BLaER1 (cell line): ENCODE measurements around the gene KHNYN.

Source experiments
- H3K27ac ChIP-seq: shearing (Covaris generic); formaldehyde crosslinking; 2 replicates; pipeline ENCODE4 v1.8.1; 2022
- H3K27me3 ChIP-seq: shearing (Covaris generic); formaldehyde crosslinking; 2 replicates; pipeline ENCODE4 v1.8.1; 2022
- H3K36me3 ChIP-seq: shearing (Covaris generic); formaldehyde crosslinking; 2 replicates; pipeline ENCODE4 v1.8.1; 2022
- H3K4me1 ChIP-seq: shearing (Covaris generic); formaldehyde crosslinking; 2 replicates; pipeline ENCODE4 v1.8.1; 2022
- H3K4me2 ChIP-seq: shearing (Covaris generic); formaldehyde crosslinking; 2 replicates; pipeline ENCODE4 v1.8.1; 2022
- H3K4me3 ChIP-seq: shearing (Covaris generic); formaldehyde crosslinking; 2 replicates; pipeline ENCODE4 v1.8.1; 2022
- H3K9ac ChIP-seq: shearing (Covaris generic); formaldehyde crosslinking; 2 replicates; pipeline ENCODE4 v1.8.1; 2022
- H3K9me3 ChIP-seq: shearing (Covaris generic); formaldehyde crosslinking; 2 replicates; pipeline ENCODE4 v1.8.1; 2022
- H4K20me1 ChIP-seq: shearing (Covaris generic); formaldehyde crosslinking; 2 replicates; pipeline ENCODE4 v1.8.1; 2022
- Cebpa-rat ChIP-seq: shearing (Covaris generic); IDR thresholded peaks from 2 replicates; pipeline ENCODE4 v1.8.1; 2022

The KHNYN gene

GRCh38 chr14:24422261-24422660 is 7.5 kb upstream of the KHNYN start:
- 0 out of 2 replicates have a peak, but pooled peaks cover 5% of the 10 kb centered on the region for H3K27me3 ChIP-seq
- no peaks in the 10 kb centered on the region for H4K20me1 ChIP-seq
- H3K36me3 ChIP-seq = no peaks in the 10 kb centered on the region
- no peak overlapping the region for H3K27ac ChIP-seq
- no peak overlapping the region for H3K9ac ChIP-seq
- H3K4me2 ChIP-seq = peak overlapping the region; percentile 89
- no peaks in the 10 kb centered on the region for H3K9me3 ChIP-seq
- peaks cover 69% of the 10 kb centered on the region for H3K4me1 ChIP-seq
- H3K4me3 ChIP-seq = peak overlapping the region; percentile 32; the same call in 1 of the 2 replicates
- TF ChIP-seq Cebpa-rat = no peak

GRCh38 chr14:24422694-24423601 is 6.8 kb upstream of the KHNYN start:
- Histone ChIP-seq H3K4me2 (peak overlapping the region; percentile 89), H3K36me3 (no peaks in the 10 kb centered on the region), H4K20me1 (no peaks in the 10 kb centered on the region), H3K27me3 (0 out of 2 replicates have a peak, but pooled peaks cover 5% of the 10 kb centered on the region), H3K9ac (no peak overlapping the region), H3K4me1 (peaks cover 69% of the 10 kb centered on the region), H3K27ac (no peak overlapping the region), H3K9me3 (no peaks in the 10 kb centered on the region), H3K4me3 (peak overlapping the region; percentile 32; the same call in 1 of the 2 replicates)
- TF ChIP-seq Cebpa-rat = no peak

- no peak overlapping the region for H3K9ac ChIP-seq
- H3K4me3 ChIP-seq = no peak overlapping the region
- peak overlapping the region; percentile 58 for H3K4me2 ChIP-seq
- no peaks in the 10 kb centered on the region for H3K9me3 ChIP-seq
- H3K27ac ChIP-seq = no peak overlapping the region
- peaks cover 3% of the 10 kb centered on the region; the same call in 1 of the 2 replicates for H4K20me1 ChIP-seq
- 0 out of 2 replicates have a peak, but pooled peaks cover 5% of the 10 kb centered on the region for H3K27me3 ChIP-seq
- H3K4me1 ChIP-seq = peaks cover 78% of the 10 kb centered on the region
- H3K36me3 ChIP-seq = no peaks in the 10 kb centered on the region
- TF ChIP-seq Cebpa-rat = no peak
Observed at GRCh38 chr14:24425704-24426103, 4.0 kb upstream of the KHNYN start.

GRCh38 chr14:24426150-24426911 is 3.4 kb upstream of the KHNYN start:
- H3K27me3 ChIP-seq = 0 out of 2 replicates have a peak, but pooled peaks cover 5% of the 10 kb centered on the region
- peaks cover 10% of the 10 kb centered on the region; the same call in 1 of the 2 replicates for H4K20me1 ChIP-seq
- peak overlapping the region; percentile 99 for H3K4me2 ChIP-seq
- TF ChIP-seq Cebpa-rat = no peak
- no peak overlapping the region for H3K4me3 ChIP-seq
- no peak overlapping the region for H3K27ac ChIP-seq
- H3K4me1 ChIP-seq = peaks cover 81% of the 10 kb centered on the region
- no peak overlapping the region for H3K9ac ChIP-seq
- no peaks in the 10 kb centered on the region for H3K36me3 ChIP-seq
- no peaks in the 10 kb centered on the region for H3K9me3 ChIP-seq

GRCh38 chr14:24426912-24427536 is 2.7 kb upstream of the KHNYN start:
- peak overlapping the region; percentile 99 for H3K4me2 ChIP-seq
- H3K9ac ChIP-seq = no peak overlapping the region
- no peak overlapping the region for H3K4me3 ChIP-seq
- H3K36me3 ChIP-seq = peaks cover 2% of the 10 kb centered on the region
- TF ChIP-seq Cebpa-rat = no peak
- 0 out of 2 replicates have a peak, but pooled peaks cover 5% of the 10 kb centered on the region for H3K27me3 ChIP-seq
- no peak overlapping the region for H3K27ac ChIP-seq
- peaks cover 14% of the 10 kb centered on the region for H4K20me1 ChIP-seq
- no peaks in the 10 kb centered on the region for H3K9me3 ChIP-seq
- H3K4me1 ChIP-seq = peaks cover 81% of the 10 kb centered on the region

GRCh38 chr14:24427537-24428508 is 1.9 kb upstream of the KHNYN start:
- Histone ChIP-seq H3K27ac (peak overlapping the region; percentile 98), H3K4me2 (peak overlapping the region; percentile 99), H3K9me3 (no peaks in the 10 kb centered on the region), H3K36me3 (peaks cover 10% of the 10 kb centered on the region), H3K4me3 (peak overlapping the region; percentile 27; the same call in 1 of the 2 replicates), H3K4me1 (peaks cover 81% of the 10 kb centered on the region), H4K20me1 (peaks cover 21% of the 10 kb centered on the region), H3K9ac (no peak overlapping the region), H3K27me3 (0 out of 2 replicates have a peak, but pooled peaks cover 5% of the 10 kb centered on the region)
- no peak for TF ChIP-seq Cebpa-rat

- peaks cover 81% of the 10 kb centered on the region for H3K4me1 ChIP-seq
- peak overlapping the region; percentile 97 for H3K9ac ChIP-seq
- H4K20me1 ChIP-seq = peaks cover 21% of the 10 kb centered on the region
- no peaks in the 10 kb centered on the region for H3K9me3 ChIP-seq
- peak overlapping the region; percentile 99 for H3K4me2 ChIP-seq
- H3K27ac ChIP-seq = peak overlapping the region; percentile 98
- H3K27me3 ChIP-seq = no peaks in the 10 kb centered on the region
- H3K4me3 ChIP-seq = peak overlapping the region; percentile 87
- TF ChIP-seq Cebpa-rat = no peak
- H3K36me3 ChIP-seq = peaks cover 18% of the 10 kb centered on the region
Observed at GRCh38 chr14:24428628-24429394, 943 bp upstream of the KHNYN start.

GRCh38 chr14:24430143-24430681 is 458 bp downstream of the KHNYN start:
- no peaks in the 10 kb centered on the region for H3K9me3 ChIP-seq
- peak overlapping the region; percentile 97 for H3K9ac ChIP-seq
- H3K4me1 ChIP-seq = peaks cover 88% of the 10 kb centered on the region
- H4K20me1 ChIP-seq = peaks cover 21% of the 10 kb centered on the region
- H3K27ac ChIP-seq = peak overlapping the region; percentile 98
- peak overlapping the region; percentile 87 for H3K4me3 ChIP-seq
- no peaks in the 10 kb centered on the region for H3K27me3 ChIP-seq
- peaks cover 27% of the 10 kb centered on the region for H3K36me3 ChIP-seq
- peak overlapping the region; percentile 99 for H3K4me2 ChIP-seq
- TF ChIP-seq Cebpa-rat = no peak
